Panc1 (cell line): Measurements from ENCODE around the gene AGRN. TPM values are rescaled to one million over a fixed set of nuclear protein-coding genes. Genes with fewer than 3 reads are reported as not detected.
A peak's percentile ranks its signal among the peaks of the same experiment; 100 is the strongest.

Source experiments
- ATAC-seq: fragments of 200-7000 bp; cut with Tn5 transposase; 2 replicates; pipeline ENCODE4 v1.9.1; 2020; ENCODE audit warnings: mild to moderate bottlenecking, moderate library complexity
- BruUV-seq: library from RNA; stranded (reverse); fragments of 400-500 nt; replicated peaks from 2 replicates; lab custom pipeline; 2021; lab: Mats Ljungman, UMichigan
- CTCF ChIA-PET: fragments of 300-600 bp; sonication (Branson Sonifier 250); formaldehyde crosslinking; loops from one replicate; lab custom pipeline; 2022; ENCODE audit warnings: antibody characterized with exemption; lab: Charles Lee
- POLR2A ChIA-PET: fragments of 300-600 bp; sonication (Branson Sonifier 250); formaldehyde crosslinking; loops from one replicate; lab custom pipeline; 2022; ENCODE audit warnings: antibody characterized with exemption; lab: Charles Lee
- DNase-seq: peaks from one replicate; pipeline ENCODE4 v3.0.0-alpha.2; 2010; ENCODE audit warnings: low read depth, low spot score
- H3K27ac ChIP-seq: 2 replicates; pipeline ENCODE4 v1.5.1; 2011; ENCODE audit warnings: mild to moderate bottlenecking, low read length, inconsistent platforms
- H3K27me3 ChIP-seq: fragments of 200-500 bp; sonication (Bioruptor generic); 2 replicates; pipeline ENCODE4 v1.6.0; 2014; ENCODE audit warnings: low read length, inconsistent platforms; ENCODE audit not compliant: control insufficient read depth, insufficient read depth
- H3K36me3 ChIP-seq: fragments of 200-500 bp; sonication (Bioruptor generic); 2 replicates; pipeline ENCODE4 v1.5.1; 2014; ENCODE audit warnings: inconsistent platforms, mild to moderate bottlenecking, low read length, moderate library complexity; ENCODE audit not compliant: control insufficient read depth, insufficient read depth
- H3K4me1 ChIP-seq: 2 replicates; pipeline ENCODE4 v1.5.1; 2011; ENCODE audit warnings: inconsistent platforms, mild to moderate bottlenecking, low read length, moderate library complexity; ENCODE audit not compliant: control insufficient read depth, insufficient read depth
- H3K4me3 ChIP-seq, 2 experiments: 2 replicates each; pipeline ENCODE4 v1.5.1; 2011 to 2012; ENCODE audit warnings: low read depth in 2 of 2, low read length in 2 of 2, mild to moderate bottlenecking in 2 of 2, inconsistent platforms in 1 of 2, moderate library complexity in 1 of 2
- H3K9me3 ChIP-seq: fragments of 200-500 bp; sonication (Bioruptor generic); 2 replicates; pipeline ENCODE4 v1.5.1; 2014; ENCODE audit warnings: low read depth, mild to moderate bottlenecking, inconsistent platforms, low read length, moderate library complexity; ENCODE audit not compliant: control insufficient read depth, insufficient read depth
- POLR2AphosphoS5 ChIP-seq: IDR thresholded peaks from 2 replicates; pipeline ENCODE4 v1.6.1; 2012; ENCODE audit warnings: mild to moderate bottlenecking, low read depth, low read length, moderate library complexity
- SIN3A ChIP-seq: IDR thresholded peaks from 2 replicates; pipeline ENCODE4 v1.6.1; 2012; ENCODE audit warnings: low read depth, mild to moderate bottlenecking, low read length, moderate library complexity, borderline replicate concordance; ENCODE audit not compliant: insufficient read depth
- TCF7L2 ChIP-seq: IDR thresholded peaks from 2 replicates; pipeline ENCODE4 v1.6.1; 2011; ENCODE audit warnings: mild to moderate bottlenecking, low read depth, low read length, inconsistent platforms
- in situ Hi-C: cut with HindIII; loops from 2 replicates; pipeline ENCODE4 v1.10.0; 2016; ENCODE audit warnings: low sequenced_read_pairs, low pct_unique_long_range_greater_than_20kb
- intact Hi-C: fragments of 100-400 bp; cut with micrococcal nuclease; formaldehyde crosslinking; loops from one replicate; pipeline ENCODE4 v1.10.0; 2022; ENCODE audit not compliant: unreplicated experiment
- total RNA-seq: library from RNA; stranded (reverse); gene quantifications from one replicate; pipeline ENCODE4 v1.2.1, GENCODE V29; 2021; ENCODE audit not compliant: unreplicated experiment
- TF ChIP-seq, protein P1 (sequence below): fragments of 450-650 bp; IDR thresholded peaks from 2 replicates; pipeline ENCODE4 v1.5.1; 2017; ENCODE audit warnings: mild to moderate bottlenecking
- TF ChIP-seq, protein P2 (sequence below), 2 experiments: IDR thresholded peaks; 2 replicates each; pipeline ENCODE4 v1.6.1; 2011 to 2012; ENCODE audit warnings: low read depth in 2 of 2, control low read depth in 1 of 2, low read length in 1 of 2, mild to moderate bottlenecking in 1 of 2, moderate library complexity in 1 of 2; ENCODE audit not compliant: insufficient read depth in 1 of 2

Gene AGRN
- total RNA-seq, 1 experiment from 2014 or later, result 153 TPM

DNA sequence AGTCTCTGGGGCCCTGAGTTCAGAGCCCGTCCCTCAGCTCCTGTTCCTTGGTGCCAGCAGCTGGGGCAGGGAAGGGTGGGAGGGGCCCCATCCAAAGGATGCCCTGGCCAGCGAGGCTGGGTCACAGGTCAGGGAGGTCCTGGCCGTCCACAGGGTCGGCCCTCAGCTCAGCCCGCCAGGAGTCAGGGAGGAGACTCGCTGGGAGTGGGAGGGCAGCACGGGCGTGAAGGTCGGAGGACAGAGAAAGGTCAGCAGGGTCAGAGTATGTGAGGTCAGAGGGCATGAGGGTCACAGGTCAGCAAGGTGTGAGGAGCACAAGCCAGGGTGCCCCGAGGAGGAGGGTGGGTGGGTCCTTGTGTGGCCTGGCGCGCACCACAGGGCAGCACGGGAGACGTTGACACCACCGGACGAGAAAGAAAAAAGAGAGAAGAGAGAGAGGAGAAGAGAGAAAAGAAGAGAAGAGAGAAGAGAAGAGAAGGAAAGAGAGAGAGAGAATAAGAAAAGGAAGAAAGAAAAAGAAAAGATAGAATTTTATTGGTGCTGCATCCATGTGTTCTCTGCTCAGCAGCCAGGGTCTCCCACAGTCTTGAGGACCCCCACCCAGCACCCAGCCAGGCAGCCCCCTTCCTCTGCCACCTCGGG is 45.1 kb upstream of the AGRN start:
- Histone ChIP-seq H3K9me3 (no peaks in the 10 kb centered on the region), H3K4me3 (no peak overlapping the region), H3K4me1 (0 out of 2 replicates have a peak, but pooled peaks cover 4% of the 10 kb centered on the region), H3K36me3 (no peaks in the 10 kb centered on the region), H3K27me3 (no peaks in the 10 kb centered on the region), H3K27ac (no peak overlapping the region)
- TF ChIP-seq, protein P1, sequence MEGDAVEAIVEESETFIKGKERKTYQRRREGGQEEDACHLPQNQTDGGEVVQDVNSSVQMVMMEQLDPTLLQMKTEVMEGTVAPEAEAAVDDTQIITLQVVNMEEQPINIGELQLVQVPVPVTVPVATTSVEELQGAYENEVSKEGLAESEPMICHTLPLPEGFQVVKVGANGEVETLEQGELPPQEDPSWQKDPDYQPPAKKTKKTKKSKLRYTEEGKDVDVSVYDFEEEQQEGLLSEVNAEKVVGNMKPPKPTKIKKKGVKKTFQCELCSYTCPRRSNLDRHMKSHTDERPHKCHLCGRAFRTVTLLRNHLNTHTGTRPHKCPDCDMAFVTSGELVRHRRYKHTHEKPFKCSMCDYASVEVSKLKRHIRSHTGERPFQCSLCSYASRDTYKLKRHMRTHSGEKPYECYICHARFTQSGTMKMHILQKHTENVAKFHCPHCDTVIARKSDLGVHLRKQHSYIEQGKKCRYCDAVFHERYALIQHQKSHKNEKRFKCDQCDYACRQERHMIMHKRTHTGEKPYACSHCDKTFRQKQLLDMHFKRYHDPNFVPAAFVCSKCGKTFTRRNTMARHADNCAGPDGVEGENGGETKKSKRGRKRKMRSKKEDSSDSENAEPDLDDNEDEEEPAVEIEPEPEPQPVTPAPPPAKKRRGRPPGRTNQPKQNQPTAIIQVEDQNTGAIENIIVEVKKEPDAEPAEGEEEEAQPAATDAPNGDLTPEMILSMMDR, result no peak
- TF ChIP-seq POLR2AphosphoS5 (no peak), SIN3A (no peak), TCF7L2 (no peak)
- TF ChIP-seq, protein P2, sequence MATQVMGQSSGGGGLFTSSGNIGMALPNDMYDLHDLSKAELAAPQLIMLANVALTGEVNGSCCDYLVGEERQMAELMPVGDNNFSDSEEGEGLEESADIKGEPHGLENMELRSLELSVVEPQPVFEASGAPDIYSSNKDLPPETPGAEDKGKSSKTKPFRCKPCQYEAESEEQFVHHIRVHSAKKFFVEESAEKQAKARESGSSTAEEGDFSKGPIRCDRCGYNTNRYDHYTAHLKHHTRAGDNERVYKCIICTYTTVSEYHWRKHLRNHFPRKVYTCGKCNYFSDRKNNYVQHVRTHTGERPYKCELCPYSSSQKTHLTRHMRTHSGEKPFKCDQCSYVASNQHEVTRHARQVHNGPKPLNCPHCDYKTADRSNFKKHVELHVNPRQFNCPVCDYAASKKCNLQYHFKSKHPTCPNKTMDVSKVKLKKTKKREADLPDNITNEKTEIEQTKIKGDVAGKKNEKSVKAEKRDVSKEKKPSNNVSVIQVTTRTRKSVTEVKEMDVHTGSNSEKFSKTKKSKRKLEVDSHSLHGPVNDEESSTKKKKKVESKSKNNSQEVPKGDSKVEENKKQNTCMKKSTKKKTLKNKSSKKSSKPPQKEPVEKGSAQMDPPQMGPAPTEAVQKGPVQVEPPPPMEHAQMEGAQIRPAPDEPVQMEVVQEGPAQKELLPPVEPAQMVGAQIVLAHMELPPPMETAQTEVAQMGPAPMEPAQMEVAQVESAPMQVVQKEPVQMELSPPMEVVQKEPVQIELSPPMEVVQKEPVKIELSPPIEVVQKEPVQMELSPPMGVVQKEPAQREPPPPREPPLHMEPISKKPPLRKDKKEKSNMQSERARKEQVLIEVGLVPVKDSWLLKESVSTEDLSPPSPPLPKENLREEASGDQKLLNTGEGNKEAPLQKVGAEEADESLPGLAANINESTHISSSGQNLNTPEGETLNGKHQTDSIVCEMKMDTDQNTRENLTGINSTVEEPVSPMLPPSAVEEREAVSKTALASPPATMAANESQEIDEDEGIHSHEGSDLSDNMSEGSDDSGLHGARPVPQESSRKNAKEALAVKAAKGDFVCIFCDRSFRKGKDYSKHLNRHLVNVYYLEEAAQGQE (IDR thresholded peaks at IDR 0.05; ENCODE audit: insufficient read depth in 1 of 2, low read depth in 2 of 2, low read length in 1 of 2), result no peak
- ChIA-PET POLR2A (interaction anchor here (0.6 kb wide), 1 partner anchor 39 kb away, joined by 3 read pairs; the partner anchor contains the start of gene ISG15), CTCF (interaction anchor here (0.5 kb wide), 1 partner anchor 94 kb away, joined by 3 read pairs; no protein-coding TSS in a partner anchor)
- TSS peak; percentile 86 for BruUV-seq
- ATAC-seq (no peak), DNase-seq (no peak)
- in situ Hi-C loops (no loop called here), intact Hi-C loops (no loop called here)

DNA sequence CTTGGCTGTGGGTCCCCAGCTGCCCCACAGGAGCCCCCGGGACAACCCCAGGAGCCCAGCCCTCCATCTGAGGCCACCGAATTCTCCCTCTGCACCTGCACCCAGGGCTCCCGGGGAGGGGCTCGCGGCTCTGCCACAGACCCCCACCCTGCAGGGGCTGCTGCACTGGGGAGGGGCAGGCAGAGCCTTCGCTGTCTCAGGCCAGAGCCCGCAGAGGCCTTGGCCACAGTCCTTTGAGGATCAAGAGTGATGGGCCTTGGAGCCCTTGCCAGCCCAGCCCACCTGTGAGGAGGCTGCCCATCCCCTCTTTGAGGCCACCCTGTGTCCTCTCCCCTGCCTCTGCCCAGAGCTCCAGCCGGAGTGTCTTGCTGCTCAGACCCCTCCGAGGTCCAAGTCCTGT is 44.6 kb upstream of the AGRN start:
- Histone ChIP-seq H3K36me3 (no peaks in the 10 kb centered on the region), H3K9me3 (no peaks in the 10 kb centered on the region), H3K4me1 (0 out of 2 replicates have a peak, but pooled peaks cover 4% of the 10 kb centered on the region), H3K4me3 (peak overlapping the region in 1 of 2 experiments; percentile 61; a peak in 3 of 4 replicates), H3K27ac (no peak overlapping the region), H3K27me3 (no peaks in the 10 kb centered on the region)
- POLR2A ChIA-PET, result no interaction called here
- TSS peak; percentile 80 for BruUV-seq
- ATAC-seq, result no peak
- CTCF ChIA-PET, result interaction anchor here (0.5 to 1.4 kb wide), 2 partner anchors 70 to 94 kb away, joined by 3 to 7 read pairs; no protein-coding TSS in a partner anchor
- TF ChIP-seq, protein P1, result no peak
- TF ChIP-seq, protein P2 (IDR thresholded peaks at IDR 0.05; ENCODE audit: insufficient read depth in 1 of 2, low read depth in 2 of 2, low read length in 1 of 2), result no peak
- no peak for TF ChIP-seq SIN3A
- DNase-seq, result no peak
- in situ Hi-C loops (no loop called here), intact Hi-C loops (no loop called here)
